CD14-positive monocyte (primary cell): ENCODE measurements around the gene FBXO46. TPM values are rescaled to one million over a fixed set of nuclear protein-coding genes. Genes with fewer than 3 reads are reported as not detected.

Source experiments
- DNase-seq, 3 donors: peaks; one replicate each; pipeline ENCODE4 v3.0.0-alpha.2; 2011 to 2022
- H2AFZ ChIP-seq: 2 replicates; pipeline ENCODE4 v1.6.0; 2012; ENCODE audit warnings: mild to moderate bottlenecking, low read depth, low read length, inconsistent platforms; ENCODE audit not compliant: insufficient read depth, poor library complexity, severe bottlenecking
- H3K27ac ChIP-seq, 2 donors: 1 replicate in 1 of 2; 2 replicates in 1 of 2; pipeline ENCODE4 v1.5.1; 2012 to 2013; ENCODE audit warnings: low read length in 2 of 2, control low read depth in 1 of 2, inconsistent platforms in 1 of 2, low read depth in 1 of 2, mild to moderate bottlenecking in 1 of 2
- H3K27me3 ChIP-seq, 2 donors: one replicate each; pipeline versions ENCODE4 v1.6.0 to v1.6.1; 2011 to 2013; ENCODE audit warnings: low read length in 2 of 2; ENCODE audit not compliant: control insufficient read depth in 2 of 2, insufficient read depth in 2 of 2
- H3K36me3 ChIP-seq, 2 donors: replicated peaks in 1 of 2; 1 replicate in 1 of 2; 2 replicates in 1 of 2; pipeline versions ENCODE4 v1.5.1 to v1.6.1; 2012 to 2013; ENCODE audit warnings: low read length in 2 of 2, control low read depth in 1 of 2, inconsistent platforms in 1 of 2, mild to moderate bottlenecking in 1 of 2; ENCODE audit not compliant: insufficient read depth in 2 of 2, control insufficient read depth in 1 of 2
- H3K4me1 ChIP-seq, 2 donors: 1 replicate in 1 of 2; 2 replicates in 1 of 2; pipeline versions ENCODE4 v1.5.1 to v1.6.1; 2012 to 2013; ENCODE audit warnings: low read length in 2 of 2, control low read depth in 1 of 2, inconsistent platforms in 1 of 2, mild to moderate bottlenecking in 1 of 2, moderate library complexity in 1 of 2; ENCODE audit not compliant: insufficient read depth in 2 of 2, control insufficient read depth in 1 of 2
- H3K4me2 ChIP-seq: replicated peaks from 2 replicates; pipeline ENCODE3; 2012; ENCODE audit warnings: low read length, moderate library complexity, mild to moderate bottlenecking; ENCODE audit not compliant: poor library complexity, severe bottlenecking; ENCODE audit errors: extremely low read depth
- H3K4me3 ChIP-seq, 3 experiments: fragments of 200-600 bp in 1 of 3; sonication (generic) in 1 of 3; replicated peaks in 1 of 3; 1 replicate in 2 of 3; 2 replicates in 1 of 3; pipeline ENCODE4 v1.5.1; 2011 to 2013; ENCODE audit warnings: low read length in 3 of 3, mild to moderate bottlenecking in 3 of 3, control low read depth in 2 of 3, low read depth in 2 of 3, inconsistent platforms in 1 of 3, moderate library complexity in 1 of 3
- H3K79me2 ChIP-seq: 2 replicates; pipeline ENCODE4 v1.6.0; 2012; ENCODE audit warnings: mild to moderate bottlenecking, control low read depth, inconsistent platforms, low read length, moderate library complexity; ENCODE audit not compliant: insufficient read depth
- H3K9ac ChIP-seq: 2 replicates; pipeline ENCODE4 v1.6.0; 2017; ENCODE audit warnings: low read length, mild to moderate bottlenecking; ENCODE audit not compliant: insufficient read depth, poor library complexity, severe bottlenecking
- H3K9me3 ChIP-seq, 2 donors: replicated peaks in 1 of 2; 1 replicate in 1 of 2; 2 replicates in 1 of 2; pipeline versions ENCODE4 v1.5.1 to v1.6.1; 2012 to 2013; ENCODE audit warnings: low read length in 2 of 2, control low read depth in 1 of 2; ENCODE audit not compliant: control insufficient read depth in 1 of 2, insufficient read depth in 1 of 2
- H4K20me1 ChIP-seq: 2 replicates; pipeline ENCODE4 v1.6.0; 2012; ENCODE audit warnings: mild to moderate bottlenecking, low read length, control low read depth, moderate library complexity; ENCODE audit not compliant: insufficient read depth
- H3K27ac Mint-ChIP-seq, 7 donors: one replicate each; pipeline ENCODE4 v1.8.0; 2020; ENCODE audit warnings: mild to moderate bottlenecking in 7 of 7, mixed read lengths in 7 of 7, moderate library complexity in 6 of 7, inconsistent platforms in 2 of 7
- H3K27me3 Mint-ChIP-seq, 3 donors: one replicate each; pipeline ENCODE4 v1.8.0; 2021 to 2022; ENCODE audit warnings: low read depth in 3 of 3, mild to moderate bottlenecking in 3 of 3, mixed read lengths in 3 of 3, moderate library complexity in 3 of 3, inconsistent platforms in 1 of 3
- H3K36me3 Mint-ChIP-seq, 2 donors: one replicate each; pipeline ENCODE4 v1.8.0; 2020; ENCODE audit warnings: mixed read lengths in 2 of 2, inconsistent platforms in 1 of 2, mild to moderate bottlenecking in 1 of 2
- H3K4me1 Mint-ChIP-seq: one replicate; pipeline ENCODE4 v1.8.0; 2020; ENCODE audit warnings: mild to moderate bottlenecking, mixed read lengths
- H3K4me3 Mint-ChIP-seq, 2 donors: one replicate each; pipeline ENCODE4 v1.8.0; 2020; ENCODE audit warnings: mild to moderate bottlenecking in 2 of 2, mixed read lengths in 2 of 2, moderate library complexity in 1 of 2
- H3K9me3 Mint-ChIP-seq, 7 donors: one replicate each; pipeline ENCODE4 v1.8.0; 2020 to 2022; ENCODE audit warnings: mixed read lengths in 7 of 7, mild to moderate bottlenecking in 6 of 7, moderate library complexity in 6 of 7, inconsistent platforms in 2 of 7
- WGBS: methylation state at CpG from one replicate; pipeline ENCODE4 v1.1.5; 2013; ENCODE audit warnings: missing lambda C conversion rate; ENCODE audit not compliant: insufficient coverage; 5-methylcytosine and 5-hydroxymethylcytosine counted together
- intact Hi-C, 2 donors: fragments of 100-400 bp; cut with micrococcal nuclease; formaldehyde crosslinking; loops; one replicate each; pipeline versions ENCODE4 v1.15.0 to v1.15.1; 2023
- polyA plus RNA-seq, 3 donors: library from polyadenylated mRNA; depleted of rRNA in 1 of 3; unstranded in 2 of 3; stranded (reverse) in 1 of 3; fragments of 300-500 nt in 2 of 3; fragments of >200 nt in 1 of 3; fragmentation: Illumina TruSeq in 2 of 3; gene quantifications; 1 replicate in 2 of 3; 2 replicates in 1 of 3; pipeline ENCODE4 v1.2.3, GENCODE V29; 2012 to 2021
- TF ChIP-seq, protein P1 (sequence below): fragments of 200-600 bp; IDR thresholded peaks from one replicate; pipeline ENCODE4 v1.8.0; 2022; ENCODE audit warnings: antibody characterized with exemption, mild to moderate bottlenecking

Gene FBXO46
- polyA plus RNA-seq, 3 donors, result 3.8 to 6.8 (median 5.5) TPM

DNA sequence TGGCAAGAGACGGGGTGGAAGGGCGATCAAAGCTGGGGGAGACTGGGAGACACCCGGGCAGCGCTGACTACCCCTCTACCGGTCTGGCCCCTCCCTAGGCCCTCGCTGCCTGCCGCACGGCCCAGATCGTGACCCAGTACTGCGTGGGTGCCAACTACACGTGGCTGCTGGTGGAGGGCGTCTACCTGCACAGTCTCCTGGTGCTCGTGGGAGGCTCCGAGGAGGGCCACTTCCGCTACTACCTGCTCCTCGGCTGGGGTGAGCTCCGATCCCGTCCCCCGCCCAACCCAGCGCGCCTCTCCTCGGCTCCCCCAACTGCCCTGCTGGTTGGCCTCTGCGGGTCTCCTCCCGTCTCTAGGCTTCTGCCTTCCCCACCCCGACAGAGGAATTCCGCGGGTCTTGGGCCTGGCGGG lies 53.8 kb downstream of the FBXO46 start:
- H3K4me1 ChIP-seq, result peaks cover 36 to 37% of the 10 kb centered on the region in 2 donors
- H3K4me2 ChIP-seq, result peak overlapping the region; percentile 58
- Mint-ChIP-seq H3K4me1 (peaks cover 31% of the 10 kb centered on the region), H3K9me3 (peaks cover 0 to 7% (median 0%) of the 10 kb centered on the region in 7 donors), H3K27me3 (peaks cover 48 to 85% (median 65%) of the 10 kb centered on the region in 3 donors), H3K4me3 (peak overlapping the region; percentile 66 to 85), H3K27ac (peak overlapping the region in 4 of 7 donors; percentile 40 to 54 (median 48)), H3K36me3 (peaks cover 0 to 2% of the 10 kb centered on the region in 2 donors)
- TF ChIP-seq, protein P1, sequence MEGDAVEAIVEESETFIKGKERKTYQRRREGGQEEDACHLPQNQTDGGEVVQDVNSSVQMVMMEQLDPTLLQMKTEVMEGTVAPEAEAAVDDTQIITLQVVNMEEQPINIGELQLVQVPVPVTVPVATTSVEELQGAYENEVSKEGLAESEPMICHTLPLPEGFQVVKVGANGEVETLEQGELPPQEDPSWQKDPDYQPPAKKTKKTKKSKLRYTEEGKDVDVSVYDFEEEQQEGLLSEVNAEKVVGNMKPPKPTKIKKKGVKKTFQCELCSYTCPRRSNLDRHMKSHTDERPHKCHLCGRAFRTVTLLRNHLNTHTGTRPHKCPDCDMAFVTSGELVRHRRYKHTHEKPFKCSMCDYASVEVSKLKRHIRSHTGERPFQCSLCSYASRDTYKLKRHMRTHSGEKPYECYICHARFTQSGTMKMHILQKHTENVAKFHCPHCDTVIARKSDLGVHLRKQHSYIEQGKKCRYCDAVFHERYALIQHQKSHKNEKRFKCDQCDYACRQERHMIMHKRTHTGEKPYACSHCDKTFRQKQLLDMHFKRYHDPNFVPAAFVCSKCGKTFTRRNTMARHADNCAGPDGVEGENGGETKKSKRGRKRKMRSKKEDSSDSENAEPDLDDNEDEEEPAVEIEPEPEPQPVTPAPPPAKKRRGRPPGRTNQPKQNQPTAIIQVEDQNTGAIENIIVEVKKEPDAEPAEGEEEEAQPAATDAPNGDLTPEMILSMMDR, result no peak
- DNase-seq, result no peak
- H3K9ac ChIP-seq, result no peak overlapping the region
- no peaks in the 10 kb centered on the region for H3K9me3 ChIP-seq
- H3K36me3 ChIP-seq, result no peaks in the 10 kb centered on the region
- peaks cover 13 to 58% of the 10 kb centered on the region in 2 donors for H3K27me3 ChIP-seq
- no peaks in the 10 kb centered on the region for H4K20me1 ChIP-seq
- WGBS, result 2% methylated on average over 25 of the region's 28 CpGs
- no peak overlapping the region for H3K27ac ChIP-seq
- H3K4me3 ChIP-seq, result peak overlapping the region in 1 of 3 experiments; percentile 42
- H3K79me2 ChIP-seq, result no peaks in the 10 kb centered on the region
- intact Hi-C loops, result loop anchor here in 1 of 2 donors (5.0 kb wide), 1 partner anchor 35 kb away; no protein-coding TSS in a partner anchor
- H2AFZ ChIP-seq, result peak overlapping the region; percentile 53

DNA sequence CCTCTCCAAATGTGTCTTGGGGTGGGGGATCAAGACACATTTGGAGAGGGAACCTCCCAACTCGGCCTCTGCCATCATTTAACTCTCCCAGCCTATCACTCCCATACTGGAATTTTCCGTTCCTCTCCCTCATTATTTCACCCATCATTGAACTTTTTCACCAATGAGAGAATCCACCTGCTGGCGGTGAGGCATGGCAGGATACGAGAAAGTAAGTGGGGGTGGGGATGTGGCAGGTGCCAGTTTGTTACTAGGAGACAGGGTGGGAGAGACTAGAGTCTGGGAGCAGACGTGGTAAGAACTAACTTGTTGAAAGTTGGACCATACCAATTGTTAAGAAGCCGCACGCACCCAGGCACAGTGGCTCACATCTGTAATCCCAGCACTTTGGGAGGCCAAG lies 55.8 kb downstream of the FBXO46 start:
- H3K27ac ChIP-seq, result no peak overlapping the region
- Mint-ChIP-seq H3K27ac (no peak overlapping the region), H3K9me3 (peaks cover 0 to 19% (median 10%) of the 10 kb centered on the region in 7 donors), H3K4me1 (peaks cover 35% of the 10 kb centered on the region), H3K27me3 (peaks cover 62 to 92% (median 76%) of the 10 kb centered on the region in 3 donors), H3K4me3 (peak overlapping the region in 1 of 2 donors; percentile 57), H3K36me3 (peaks cover 5% of the 10 kb centered on the region in 2 donors)
- H3K79me2 ChIP-seq, result no peaks in the 10 kb centered on the region
- 83% methylated on average over 3 of the region's 7 CpGs for WGBS
- no peak overlapping the region for H3K4me3 ChIP-seq
- peaks cover 41 to 43% of the 10 kb centered on the region in 2 donors for H3K4me1 ChIP-seq
- H2AFZ ChIP-seq, result no peak overlapping the region
- no peak overlapping the region for H3K4me2 ChIP-seq
- peaks cover 20 to 77% of the 10 kb centered on the region in 2 donors for H3K27me3 ChIP-seq
- no peaks in the 10 kb centered on the region for H4K20me1 ChIP-seq
- DNase-seq, result no peak
- no peaks in the 10 kb centered on the region for H3K9me3 ChIP-seq
- intact Hi-C loops, result loop anchor here in 1 of 2 donors (5.0 kb wide), 1 partner anchor 33 kb away; no protein-coding TSS in a partner anchor
- TF ChIP-seq, protein P1, result no peak
- H3K9ac ChIP-seq, result no peak overlapping the region
- H3K36me3 ChIP-seq, result no peaks in the 10 kb centered on the region
